ENCODE results near the gene CD44.

DNA sequence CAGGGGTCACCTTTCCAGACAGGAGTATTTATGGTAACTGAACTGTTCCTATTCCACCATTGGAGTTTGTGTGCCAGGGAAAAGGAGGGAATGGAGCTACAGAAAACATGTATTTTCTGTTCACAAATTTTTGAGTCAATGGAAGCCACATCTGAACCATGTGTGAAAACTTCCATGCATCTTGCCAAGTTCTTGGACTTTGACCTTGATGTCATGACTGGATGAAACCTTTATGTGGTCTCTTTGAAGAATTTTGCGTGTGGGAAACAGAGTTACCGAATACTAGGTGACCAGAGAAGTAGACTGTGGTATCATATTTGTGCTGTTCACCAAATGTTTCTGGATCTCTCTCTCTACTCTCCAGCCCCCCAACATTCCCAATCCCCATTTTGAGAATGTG lies 104.8 kb downstream of the CD44 start:
- no peak for TF ChIP-seq EP300 (IDR thresholded peaks at IDR 0.05)
- TF ChIP-seq POLR2A (IDR thresholded peaks at IDR 0.05), result no peak

Measured in gastroesophageal sphincter (tissue), 2 donors.